Endothelial cell of umbilical vein (primary cell): ENCODE measurements around the gene SETDB1.

Experiments used
- GATA2 ChIP-seq: IDR thresholded peaks from 2 replicates; pipeline ENCODE4 v1.7.0; 2011; ENCODE audit warnings: low read depth, mild to moderate bottlenecking, moderate library complexity, mixed read lengths, low read length; ENCODE audit not compliant: insufficient read length, insufficient read depth
- JUN ChIP-seq: IDR thresholded peaks from 2 replicates; pipeline ENCODE4 v1.6.1; 2011; ENCODE audit warnings: borderline replicate concordance, low read depth; ENCODE audit not compliant: insufficient read length, insufficient read depth
- POLR2A ChIP-seq: IDR thresholded peaks from 2 replicates; pipeline ENCODE4 v1.6.1; 2012; ENCODE audit warnings: low read depth, mild to moderate bottlenecking, control low read depth, low read length
- POLR2AphosphoS5 ChIP-seq: IDR thresholded peaks from 2 replicates; pipeline ENCODE4 v1.6.1; 2012; ENCODE audit warnings: low read depth, mild to moderate bottlenecking, control low read depth, low read length, moderate library complexity; ENCODE audit not compliant: insufficient read depth
- TF ChIP-seq, protein P1 (sequence below): IDR thresholded peaks from 2 replicates; pipeline ENCODE4 v1.6.1; 2011; ENCODE audit not compliant: insufficient read depth, insufficient read length
- TF ChIP-seq, protein P2 (sequence below), 2 donors: IDR thresholded peaks; 1 replicate in 1 of 2; 2 replicates in 1 of 2; pipeline ENCODE4 v1.5.1; 2011; ENCODE audit warnings: low read length in 2 of 2, mild to moderate bottlenecking in 2 of 2, moderate library complexity in 2 of 2, control low read depth in 1 of 2, inconsistent platforms in 1 of 2, low read depth in 1 of 2; ENCODE audit not compliant: insufficient read depth in 1 of 2; ENCODE audit errors: extremely low read depth in 1 of 2

DNA sequence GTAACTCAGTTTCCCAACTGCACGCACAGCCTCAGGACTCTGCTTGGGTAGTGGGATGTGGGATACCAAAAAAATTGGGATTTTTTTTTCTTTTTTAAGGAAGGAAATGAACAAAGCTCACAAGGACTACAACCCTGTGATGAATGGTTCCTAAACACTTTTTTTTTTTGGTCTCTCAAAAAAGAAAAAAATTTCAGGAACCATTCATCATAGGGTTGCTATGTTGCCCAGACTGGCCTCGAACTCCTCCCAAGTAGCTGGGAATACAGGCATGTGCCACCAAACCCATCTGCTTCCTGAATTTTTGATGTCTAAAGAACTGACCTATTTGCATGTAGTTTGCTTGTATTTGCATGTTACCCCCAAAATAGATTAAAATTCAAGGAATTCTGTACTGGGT is 73.8 kb downstream of the SETDB1 start:
- TF ChIP-seq, protein P1, sequence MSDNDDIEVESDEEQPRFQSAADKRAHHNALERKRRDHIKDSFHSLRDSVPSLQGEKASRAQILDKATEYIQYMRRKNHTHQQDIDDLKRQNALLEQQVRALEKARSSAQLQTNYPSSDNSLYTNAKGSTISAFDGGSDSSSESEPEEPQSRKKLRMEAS: no peak
- TF ChIP-seq, protein P2, sequence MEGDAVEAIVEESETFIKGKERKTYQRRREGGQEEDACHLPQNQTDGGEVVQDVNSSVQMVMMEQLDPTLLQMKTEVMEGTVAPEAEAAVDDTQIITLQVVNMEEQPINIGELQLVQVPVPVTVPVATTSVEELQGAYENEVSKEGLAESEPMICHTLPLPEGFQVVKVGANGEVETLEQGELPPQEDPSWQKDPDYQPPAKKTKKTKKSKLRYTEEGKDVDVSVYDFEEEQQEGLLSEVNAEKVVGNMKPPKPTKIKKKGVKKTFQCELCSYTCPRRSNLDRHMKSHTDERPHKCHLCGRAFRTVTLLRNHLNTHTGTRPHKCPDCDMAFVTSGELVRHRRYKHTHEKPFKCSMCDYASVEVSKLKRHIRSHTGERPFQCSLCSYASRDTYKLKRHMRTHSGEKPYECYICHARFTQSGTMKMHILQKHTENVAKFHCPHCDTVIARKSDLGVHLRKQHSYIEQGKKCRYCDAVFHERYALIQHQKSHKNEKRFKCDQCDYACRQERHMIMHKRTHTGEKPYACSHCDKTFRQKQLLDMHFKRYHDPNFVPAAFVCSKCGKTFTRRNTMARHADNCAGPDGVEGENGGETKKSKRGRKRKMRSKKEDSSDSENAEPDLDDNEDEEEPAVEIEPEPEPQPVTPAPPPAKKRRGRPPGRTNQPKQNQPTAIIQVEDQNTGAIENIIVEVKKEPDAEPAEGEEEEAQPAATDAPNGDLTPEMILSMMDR (IDR thresholded peaks at IDR 0.05; ENCODE audit: extremely low read depth in 1 of 2, insufficient read depth in 1 of 2, low read depth in 1 of 2, low read length in 2 of 2): no peak
- no peak for TF ChIP-seq POLR2AphosphoS5
- no peak for TF ChIP-seq POLR2A
- no peak for TF ChIP-seq GATA2
- TF ChIP-seq JUN: no peak
